HG02852 (cell line): ENCODE data around the gene PCNP.
"Not testable (repeated sequence)": the region's sequence is repeated elsewhere in the genome, so short reads cannot be mapped to it uniquely, and the experiment has no call there.

ENCODE experiments used
- ATAC-seq: cut with Tn5 transposase; IDR thresholded peaks from one replicate; pipeline ENCODE4 v1.9.1; 2021; ENCODE audit warnings: mild to moderate bottlenecking, moderate library complexity; ENCODE audit not compliant: unreplicated experiment

Gene PCNP

DNA sequence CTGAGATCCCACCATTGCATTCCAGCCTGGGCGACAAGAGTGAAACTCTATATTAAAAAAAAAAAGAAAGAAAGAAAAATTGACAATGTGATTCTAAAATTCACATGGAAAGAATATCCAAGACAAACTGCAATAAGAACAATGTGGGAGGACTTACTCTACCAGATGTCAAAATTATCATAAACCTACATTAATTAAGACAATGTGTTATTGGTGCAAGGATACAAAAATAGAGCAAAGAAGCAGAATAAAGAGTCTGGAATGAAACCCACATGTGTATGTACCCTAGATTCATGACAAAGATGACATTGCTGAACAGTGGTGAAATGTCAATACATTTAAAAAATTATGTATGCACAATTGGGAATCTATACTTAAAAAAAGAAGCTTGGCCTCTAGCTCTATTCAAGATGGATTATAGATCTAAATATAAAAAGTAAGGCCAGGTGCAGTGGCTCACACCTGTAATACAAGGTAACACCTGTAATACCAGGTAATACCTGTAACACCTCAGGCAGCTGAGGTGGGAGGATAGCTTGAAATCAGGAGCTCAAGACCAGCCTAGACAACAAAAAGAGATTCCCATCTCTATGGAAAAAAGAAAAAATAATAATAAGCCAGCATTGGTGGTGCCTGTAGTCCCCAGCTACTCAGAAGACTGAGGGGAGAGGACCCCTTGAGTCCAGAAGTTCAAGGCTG is 57.3 kb downstream of the PCNP start:
- no peak for ATAC-seq

DNA sequence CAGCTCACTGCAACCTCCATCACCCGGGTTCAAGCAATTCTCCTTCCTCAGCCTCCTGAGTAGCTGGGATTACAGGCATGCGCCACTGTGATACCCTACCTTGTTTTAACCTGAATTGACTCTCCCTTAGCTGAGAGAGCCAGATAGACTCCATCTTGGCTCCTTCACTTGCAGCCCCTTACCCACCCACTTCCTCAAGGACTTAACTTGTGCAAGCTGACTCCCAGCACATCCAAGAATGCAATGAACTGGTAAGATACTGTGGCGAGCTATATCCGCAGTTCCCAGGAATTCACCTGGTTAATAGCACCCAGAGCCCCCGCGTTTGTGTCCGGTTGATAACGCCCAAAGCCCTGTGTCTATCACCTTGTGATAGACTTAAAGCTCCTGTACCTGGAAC is 58.0 kb downstream of the PCNP start:
- not testable (repeated sequence) for ATAC-seq

DNA sequence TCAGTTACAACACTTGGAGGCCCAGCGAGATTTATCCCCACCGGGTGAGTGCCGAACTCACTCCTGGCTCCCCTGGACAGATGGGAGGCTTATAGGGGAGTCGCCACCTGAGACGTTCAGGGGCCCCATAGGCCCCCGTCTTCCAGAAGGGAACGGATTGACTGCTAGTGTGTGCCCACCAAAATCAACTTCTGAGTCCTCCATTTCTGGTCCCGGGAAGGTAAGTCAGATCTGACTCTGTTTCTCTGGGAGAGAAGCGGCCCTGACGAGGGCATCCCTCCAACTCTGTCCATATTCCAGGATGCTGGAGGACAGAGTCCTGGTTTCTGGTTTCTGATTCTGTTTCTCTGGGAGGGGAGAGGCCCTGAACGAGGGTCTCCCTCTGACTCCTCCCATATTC is 58.6 kb downstream of the PCNP start:
- ATAC-seq = no peak

DNA sequence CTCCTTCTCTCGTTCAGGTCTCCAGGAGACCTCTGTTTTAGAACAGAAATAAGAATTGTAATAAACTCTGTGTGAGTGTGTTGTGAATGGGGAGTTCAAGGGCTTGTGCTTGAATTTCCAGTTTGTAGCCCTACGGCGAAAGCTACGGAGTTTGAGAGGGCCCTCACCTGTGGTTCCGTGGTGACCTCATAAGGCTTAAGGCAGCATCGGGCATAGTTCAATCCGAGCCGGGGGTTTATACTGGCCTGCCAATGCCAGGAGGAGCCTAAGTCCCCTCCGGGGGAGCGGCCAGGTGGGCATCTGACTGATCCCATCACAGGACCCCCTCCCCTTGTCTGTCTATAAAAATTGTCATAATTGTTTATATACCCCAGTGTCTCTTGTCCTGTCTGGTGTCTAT is 59.2 kb downstream of the PCNP start:
- no peak for ATAC-seq

DNA sequence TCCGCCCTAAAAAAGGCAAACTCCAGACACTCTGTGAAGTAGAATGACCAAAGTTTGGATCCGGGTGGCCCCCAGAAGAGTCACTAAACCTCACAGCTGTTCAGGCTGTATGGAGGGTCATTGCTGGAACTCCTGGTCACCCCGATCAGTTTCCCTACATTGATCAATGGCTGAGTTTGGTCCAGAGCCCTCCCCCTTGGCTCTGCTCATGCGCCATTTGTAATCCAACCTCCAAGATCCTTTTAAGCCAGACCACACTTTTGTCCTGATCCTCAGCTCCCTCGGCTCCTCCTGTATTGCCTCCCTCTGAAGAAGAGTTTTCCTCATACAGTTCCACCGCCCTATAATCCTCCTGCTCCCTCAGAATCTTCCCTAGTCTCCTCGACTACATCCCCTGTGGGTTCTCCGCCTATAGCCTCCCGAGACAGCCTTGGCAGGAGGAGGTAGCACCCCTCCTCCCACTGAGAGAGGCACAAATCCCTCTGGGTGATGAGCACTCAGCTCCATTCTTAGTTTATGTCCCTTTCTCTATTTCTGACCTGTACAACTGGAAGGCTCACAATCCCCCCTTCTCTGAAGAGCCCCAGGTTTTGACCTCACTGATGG is 60.7 kb downstream of the PCNP start:
- ATAC-seq = no peak

DNA sequence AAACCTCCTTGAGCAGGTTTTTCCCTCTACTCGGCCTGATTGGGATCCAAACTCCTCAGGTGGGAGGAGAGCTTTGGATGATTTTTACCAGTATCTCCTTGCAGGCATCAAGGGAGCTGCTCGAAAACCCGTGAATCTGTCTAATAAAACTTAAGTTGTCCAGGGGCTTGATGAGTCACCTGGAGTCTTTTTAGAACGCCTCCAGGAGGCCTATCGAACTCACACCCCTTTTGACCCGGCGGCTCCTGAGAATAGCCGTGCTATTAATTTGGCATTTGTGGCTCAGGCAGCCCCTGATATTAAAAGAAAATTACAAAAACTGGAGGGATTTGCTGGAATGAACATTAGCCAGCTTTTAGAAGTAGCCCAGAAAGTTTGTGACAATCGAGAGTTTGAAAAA is 61.4 kb downstream of the PCNP start:
- ATAC-seq = no peak

DNA sequence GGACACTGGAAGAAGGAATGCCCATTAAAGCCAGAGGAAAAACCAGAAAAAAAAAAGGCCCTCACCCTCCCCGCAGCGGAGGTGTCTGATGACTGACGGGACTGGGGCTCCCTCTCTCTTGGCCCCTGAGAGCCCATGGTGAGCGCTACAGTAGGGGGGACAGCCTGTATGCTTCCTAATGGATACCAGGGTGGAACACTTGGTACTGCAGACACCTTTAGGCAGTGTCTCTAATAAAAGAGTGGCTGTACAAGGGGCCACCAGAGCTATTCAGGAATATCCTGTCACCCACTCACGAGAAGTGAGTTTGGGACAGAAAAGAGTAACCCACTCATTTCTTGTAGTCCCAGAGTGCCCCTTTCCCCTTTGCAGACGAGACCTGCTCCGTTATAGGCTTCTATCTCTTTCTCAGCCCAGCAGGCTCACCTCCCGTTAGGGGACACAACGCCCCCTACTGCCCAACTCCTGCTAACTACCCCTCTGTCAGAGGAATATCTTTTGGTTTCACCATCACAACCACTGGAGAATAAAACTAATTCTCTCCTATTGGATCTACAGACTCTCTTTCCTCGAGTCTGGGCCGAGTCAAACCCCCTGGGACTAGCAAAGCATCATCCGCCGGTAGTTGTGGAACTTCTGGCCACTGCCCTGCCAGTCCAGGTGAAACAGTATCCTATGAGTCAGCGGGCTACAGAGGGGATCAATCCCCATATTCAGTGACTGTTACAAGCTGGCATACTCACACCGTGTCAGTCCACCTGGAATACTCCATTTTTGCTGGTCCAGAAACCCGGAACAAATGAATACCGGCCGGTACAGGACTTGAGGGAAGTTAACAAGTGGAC is 62.2 kb downstream of the PCNP start:
- peak; percentile 96 for ATAC-seq

DNA sequence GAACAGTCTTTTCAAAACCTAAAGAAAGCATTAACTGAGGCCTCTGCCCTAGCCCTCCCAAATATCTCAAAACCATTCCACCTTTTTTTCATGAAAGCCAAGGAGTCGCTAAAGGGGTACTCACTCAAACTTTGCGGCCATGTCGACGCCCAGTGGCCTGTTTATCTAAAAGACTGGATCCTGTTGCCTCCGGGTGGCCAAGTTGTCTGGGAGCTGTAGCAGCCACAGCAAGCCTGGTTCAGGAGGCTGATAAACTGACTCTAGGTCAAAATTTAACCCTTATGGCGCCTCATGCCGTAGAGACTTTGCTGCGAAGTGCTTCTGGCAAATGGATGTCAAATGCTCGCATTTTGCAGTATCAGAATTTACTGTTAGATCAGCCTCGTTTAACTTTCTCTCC is 63.5 kb downstream of the PCNP start:
- ATAC-seq = no peak

DNA sequence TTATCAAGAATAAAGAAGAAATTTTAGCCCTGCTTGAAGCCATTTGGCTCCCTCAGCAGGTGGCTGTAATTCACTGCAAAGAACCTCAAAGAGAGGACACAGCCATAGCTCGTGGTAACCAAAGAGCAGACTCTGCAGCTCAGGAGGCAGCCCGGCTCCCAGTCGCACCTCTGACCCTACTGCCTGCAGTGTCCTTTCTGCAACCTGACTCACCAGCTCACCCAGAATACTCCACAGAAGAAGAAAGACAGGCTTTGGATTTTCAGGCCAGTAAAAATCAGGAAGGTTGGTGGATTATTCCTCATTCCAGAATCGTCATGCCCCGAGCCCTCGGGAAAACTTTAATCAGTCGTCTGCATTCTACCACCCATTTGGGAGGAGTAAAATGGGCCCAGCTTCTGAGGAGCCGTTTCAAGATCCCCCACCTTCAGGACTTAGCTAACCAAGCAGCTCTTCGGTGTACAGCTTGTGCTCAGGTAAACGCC is 64.3 kb downstream of the PCNP start:
- no peak for ATAC-seq

DNA sequence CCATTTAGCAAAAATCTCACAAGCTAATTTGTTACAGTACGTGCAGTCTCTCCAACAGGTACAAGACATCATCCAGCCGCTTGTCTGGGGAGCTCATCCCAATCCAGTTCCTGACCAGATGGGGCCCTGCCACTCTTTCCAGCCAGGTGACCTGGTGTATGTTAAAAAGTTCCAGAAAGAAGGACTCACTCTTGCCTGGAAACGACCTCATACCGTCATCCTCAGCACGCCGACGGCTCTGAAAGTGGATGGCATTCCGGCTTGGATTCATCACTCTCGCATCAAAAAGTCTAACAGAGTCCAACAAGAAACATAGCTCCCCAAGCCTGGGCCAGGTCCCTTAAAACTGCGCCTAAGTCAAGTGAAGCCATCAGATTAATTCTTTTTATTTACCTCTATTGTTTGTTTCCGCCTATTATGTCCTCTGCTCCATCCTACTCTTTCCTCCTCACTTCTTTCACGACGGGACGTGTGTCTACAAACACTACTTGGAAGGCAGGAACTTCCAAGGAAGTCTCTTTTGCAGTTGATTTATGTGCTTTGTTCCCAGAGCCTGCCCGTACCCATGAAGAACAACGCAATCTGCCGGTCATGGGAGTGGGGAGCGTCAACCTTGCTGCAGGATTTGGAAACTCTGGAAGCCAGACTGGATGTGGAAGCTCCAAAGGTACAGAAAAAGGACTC is 65.4 kb downstream of the PCNP start:
- ATAC-seq = no peak

DNA sequence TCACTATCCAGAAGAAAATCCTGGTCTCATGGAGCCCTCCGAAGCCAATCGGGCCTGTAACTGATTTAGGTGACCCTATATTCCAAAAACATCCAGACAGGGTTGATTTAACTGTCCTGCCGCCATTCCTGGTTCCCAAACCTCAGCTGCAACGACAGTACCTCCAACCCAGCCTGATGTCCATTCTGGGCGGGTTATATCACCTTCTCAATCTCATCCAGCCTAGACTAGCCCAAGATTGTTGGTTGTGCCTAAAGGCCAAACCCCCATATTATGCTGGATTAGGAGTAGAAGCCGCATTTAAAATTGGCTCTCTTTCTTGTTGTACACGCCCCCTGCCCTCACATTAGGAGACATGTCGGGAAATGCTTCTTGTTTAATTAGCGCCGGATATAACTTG is 66.3 kb downstream of the PCNP start:
- ATAC-seq = no peak

DNA sequence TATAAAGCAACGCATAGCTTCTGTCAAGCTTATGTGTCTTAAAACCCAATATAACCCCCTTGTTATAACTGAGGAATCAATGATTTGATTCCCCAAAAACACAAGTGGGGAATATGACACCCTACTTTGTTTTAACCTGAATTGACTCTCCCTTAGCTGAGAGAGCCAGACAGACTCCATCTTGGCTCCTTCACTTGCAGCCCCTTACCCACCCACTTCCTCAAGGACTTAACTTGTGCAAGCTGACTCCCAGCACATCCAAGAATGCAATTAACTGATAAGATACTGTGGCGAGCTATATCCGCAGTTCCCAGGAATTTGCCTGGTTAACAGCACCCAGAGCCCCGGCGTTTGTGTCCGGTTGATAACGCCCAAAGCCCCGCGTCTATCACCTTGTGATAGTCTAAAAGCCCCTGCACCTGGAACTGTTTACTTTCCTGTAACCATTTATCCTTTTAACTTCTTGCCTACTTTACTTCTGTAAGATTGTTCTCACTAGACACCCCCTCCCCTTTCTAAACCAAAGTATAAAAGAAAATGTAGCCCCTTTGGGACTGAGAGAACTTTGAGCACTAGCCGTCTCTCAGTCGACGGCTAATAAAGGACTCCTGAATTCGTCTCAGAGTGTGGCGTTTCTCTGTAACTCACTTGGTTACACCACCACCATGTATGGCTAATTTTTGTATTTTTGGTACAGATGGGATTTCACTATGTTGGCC is 67.6 kb downstream of the PCNP start:
- not testable (repeated sequence) for ATAC-seq

DNA sequence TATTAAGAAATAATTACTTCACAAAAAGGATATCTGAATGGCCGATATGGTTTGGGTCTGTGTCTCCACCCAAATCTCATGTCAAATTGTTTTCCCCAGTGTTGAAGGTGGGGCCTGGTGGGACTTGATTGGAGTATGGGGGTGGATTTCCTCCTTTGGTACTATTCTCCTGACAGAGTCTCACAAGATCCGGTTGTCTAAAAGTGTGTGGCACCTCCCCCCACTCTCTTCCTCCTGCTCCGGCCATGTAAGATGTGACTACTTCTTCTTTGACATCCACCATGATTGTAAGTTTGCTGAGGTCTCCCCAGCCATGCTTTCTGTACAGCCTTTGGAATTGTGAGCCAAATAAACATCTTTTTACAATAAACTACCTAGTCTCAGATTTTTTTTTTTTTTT is 68.5 kb downstream of the PCNP start:
- ATAC-seq = no peak

DNA sequence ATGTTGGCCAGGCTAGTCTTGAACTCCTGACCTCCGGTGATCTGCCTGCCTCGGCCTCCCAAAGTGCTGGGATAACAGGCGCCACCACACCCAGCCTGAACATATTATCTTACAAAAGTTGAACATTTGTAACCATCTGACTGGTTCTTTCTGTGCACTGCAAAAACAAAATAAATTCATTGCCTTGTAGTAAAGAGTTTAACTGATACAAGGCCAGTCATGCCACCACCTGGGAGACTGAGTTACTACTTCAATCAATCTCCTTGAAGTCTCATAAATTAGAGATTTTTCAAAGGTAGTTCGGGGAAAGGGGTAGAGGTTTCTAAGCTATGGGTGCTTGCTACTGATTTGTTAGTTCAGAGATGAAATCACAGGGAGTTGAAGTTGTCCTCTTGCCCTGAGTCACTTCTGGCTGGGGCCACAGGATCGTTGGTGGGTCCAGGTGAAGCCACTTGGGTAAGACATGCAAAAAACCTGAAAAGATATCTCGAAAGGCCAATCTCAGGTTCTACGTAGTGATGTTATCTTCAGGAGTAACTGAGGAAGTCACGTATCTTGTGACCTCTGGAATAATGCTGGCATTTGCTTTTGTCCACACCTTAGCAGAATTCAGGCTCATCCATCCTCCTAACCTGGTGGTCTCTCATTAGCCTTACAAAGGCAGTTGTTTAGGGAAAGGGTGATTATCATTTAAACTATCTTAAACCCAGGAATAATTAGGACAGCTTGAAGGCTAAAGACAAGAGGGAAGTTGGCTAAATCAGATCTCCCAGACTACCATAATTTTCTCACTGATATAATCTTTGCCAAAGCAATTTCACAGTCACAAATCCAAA is 69.2 kb downstream of the PCNP start:
- ATAC-seq = no peak
